GM23338 (cell line): ENCODE results near the gene COL4A1. TPM values are rescaled to one million over a fixed set of nuclear protein-coding genes. Genes with fewer than 3 reads are reported as not detected.

ENCODE experiments used
- ATAC-seq: fragments of 200-7000 bp; cut with Tn5 transposase; 3 replicates; pipeline ENCODE4 v1.9.1; 2020
- DNase-seq: peaks from one replicate; pipeline ENCODE4 v3.0.0-alpha.2; 2015; ENCODE audit warnings: low spot score
- H2AFZ ChIP-seq: fragments of 200-600 bp; sonication (generic); 2 replicates; pipeline ENCODE4 v1.8.0; 2016; ENCODE audit warnings: antibody characterized with exemption, mild to moderate bottlenecking, moderate library complexity
- H3F3A ChIP-seq: fragments of 200-600 bp; sonication (generic); replicated peaks from 2 replicates; pipeline ENCODE4 v1.8.0; 2017; ENCODE audit warnings: antibody characterized with exemption, mixed run types, low read depth
- H3K27ac ChIP-seq: fragments of 200-600 bp; sonication (generic); 2 replicates; pipeline ENCODE4 v1.6.1; 2016; ENCODE audit warnings: low read depth
- H3K27me3 ChIP-seq: fragments of 200-600 bp; sonication (generic); 2 replicates; pipeline ENCODE4 v1.8.0; 2016; ENCODE audit warnings: mild to moderate bottlenecking, mixed run types, moderate library complexity; ENCODE audit not compliant: insufficient read depth
- H3K36me3 ChIP-seq: fragments of 200-600 bp; sonication (generic); 2 replicates; pipeline ENCODE4 v1.8.0; 2016; ENCODE audit warnings: mild to moderate bottlenecking; ENCODE audit not compliant: insufficient read depth
- H3K4me1 ChIP-seq: fragments of 200-600 bp; sonication (generic); 2 replicates; pipeline ENCODE4 v1.8.0; 2016; ENCODE audit warnings: mild to moderate bottlenecking, moderate library complexity; ENCODE audit not compliant: insufficient read depth
- H3K4me2 ChIP-seq: fragments of 200-600 bp; sonication (generic); 2 replicates; pipeline ENCODE4 v1.7.1; 2017; ENCODE audit warnings: mixed run types
- H3K4me3 ChIP-seq: fragments of 200-600 bp; sonication (generic); 2 replicates; pipeline ENCODE4 v1.6.1; 2016; ENCODE audit warnings: mixed run types
- H3K79me2 ChIP-seq: fragments of 200-600 bp; sonication (generic); replicated peaks from 2 replicates; pipeline ENCODE4 v1.8.0; 2017; ENCODE audit warnings: mild to moderate bottlenecking; ENCODE audit not compliant: insufficient read depth
- H3K9me2 ChIP-seq: fragments of 200-600 bp; sonication (generic); 2 replicates; pipeline ENCODE4 v1.8.0; 2017; ENCODE audit not compliant: insufficient read depth
- H4K20me1 ChIP-seq: fragments of 200-600 bp; sonication (generic); replicated peaks from 2 replicates; pipeline ENCODE4 v1.8.0; 2017; ENCODE audit warnings: mild to moderate bottlenecking; ENCODE audit not compliant: insufficient read depth
- H3K27ac Mint-ChIP-seq: 2 replicates; pipeline ENCODE4 v1.8.0; 2020; ENCODE audit warnings: inconsistent platforms, mild to moderate bottlenecking, moderate library complexity, mixed read lengths
- H3K27me3 Mint-ChIP-seq: 3 replicates; pipeline ENCODE4 v1.8.0; 2022; ENCODE audit warnings: low read depth, mild to moderate bottlenecking, moderate library complexity, mixed read lengths, inconsistent platforms; ENCODE audit not compliant: insufficient read depth, poor library complexity
- H3K36me3 Mint-ChIP-seq: 3 replicates; pipeline ENCODE4 v1.8.0; 2021; ENCODE audit warnings: low read depth, mild to moderate bottlenecking, inconsistent platforms, moderate library complexity, mixed read lengths
- H3K4me1 Mint-ChIP-seq: 3 replicates; pipeline ENCODE4 v1.8.0; 2020; ENCODE audit warnings: mild to moderate bottlenecking, inconsistent platforms, mixed read lengths
- H3K4me3 Mint-ChIP-seq: 3 replicates; pipeline ENCODE4 v1.8.0; 2021; ENCODE audit warnings: moderate library complexity, mild to moderate bottlenecking, inconsistent platforms, mixed read lengths
- H3K9me3 Mint-ChIP-seq: 3 replicates; pipeline ENCODE4 v1.8.0; 2020; ENCODE audit warnings: moderate library complexity, mild to moderate bottlenecking, inconsistent platforms, mixed read lengths
- CREB1 ChIP-seq: fragments of 250-450 bp; sonication (Bioruptor Pico); IDR thresholded peaks from 2 replicates; pipeline ENCODE4 v1.5.0; 2020; ENCODE audit warnings: low read depth, mild to moderate bottlenecking, moderate library complexity
- EZH2 ChIP-seq: fragments of 200-600 bp; sonication (generic); IDR thresholded peaks from one replicate; pipeline ENCODE4 v1.8.0; 2017; ENCODE audit warnings: antibody characterized with exemption, mild to moderate bottlenecking, low read depth; ENCODE audit not compliant: unreplicated experiment
- EZH2phosphoT487 ChIP-seq: fragments of 200-600 bp; sonication (generic); IDR thresholded peaks from one replicate; pipeline ENCODE4 v1.8.1; 2018; ENCODE audit warnings: antibody characterized with exemption; ENCODE audit not compliant: unreplicated experiment
- JUNB ChIP-seq: IDR thresholded peaks from one replicate; pipeline ENCODE4 v1.6.1; 2016; ENCODE audit warnings: antibody characterized with exemption; ENCODE audit not compliant: unreplicated experiment
- NANOG ChIP-seq: IDR thresholded peaks from 2 replicates; pipeline ENCODE4 v1.6.1; 2016; ENCODE audit warnings: antibody characterized with exemption, borderline replicate concordance
- POLR2AphosphoS5 ChIP-seq: IDR thresholded peaks from 2 replicates; pipeline ENCODE4 v1.6.1; 2016; ENCODE audit warnings: antibody characterized with exemption, low read depth
- STAT1 ChIP-seq: IDR thresholded peaks from one replicate; pipeline ENCODE4 v1.6.1; 2016; ENCODE audit warnings: antibody characterized with exemption; ENCODE audit not compliant: unreplicated experiment
- ZNF114 ChIP-seq: fragments of 250-450 bp; sonication (Bioruptor Pico); IDR thresholded peaks from 2 replicates; pipeline ENCODE4 v1.5.0; 2020; ENCODE audit warnings: mild to moderate bottlenecking, moderate library complexity
- ZNF331 ChIP-seq: fragments of 250-450 bp; sonication (Bioruptor Pico); IDR thresholded peaks from 2 replicates; pipeline ENCODE4 v1.5.0; 2020; ENCODE audit warnings: low read depth, mild to moderate bottlenecking, moderate library complexity
- polyA plus RNA-seq: library from polyadenylated mRNA; unstranded; fragments of >200 nt; fragmentation: Nextera tagmentation; extraction: Ambion mirVana; gene quantifications from 2 replicates; pipeline ENCODE4 v1.2.1, GENCODE V29; 2016
- total RNA-seq: library from RNA; depleted of rRNA; stranded (reverse); fragments of >200 nt; shearing (Covaris generic); gene quantifications from 2 replicates; pipeline ENCODE4 v1.2.3, GENCODE V29; 2014
- TF ChIP-seq, protein P1 (sequence below), 2 experiments: fragments of 200-600 bp in 1 of 2; sonication (generic) in 1 of 2; conservative IDR thresholded peaks; 2 replicates each; pipeline versions ENCODE4 v1.5.1 to v1.6.1; 2016 to 2017; ENCODE audit warnings: antibody characterized with exemption in 2 of 2, low read depth in 2 of 2, mild to moderate bottlenecking in 2 of 2, moderate library complexity in 1 of 2
- TF ChIP-seq, protein P2 (sequence below): fragments of 250-450 bp; sonication (Bioruptor Pico); IDR thresholded peaks from 2 replicates; pipeline ENCODE4 v1.5.0; 2020; ENCODE audit warnings: mild to moderate bottlenecking, moderate library complexity
- TF ChIP-seq, protein P3 (sequence below): IDR thresholded peaks from one replicate; pipeline ENCODE4 v1.6.1; 2018; ENCODE audit warnings: antibody characterized with exemption; ENCODE audit not compliant: unreplicated experiment
- TF ChIP-seq, protein P4 (sequence below): IDR thresholded peaks from 2 replicates; pipeline ENCODE4 v1.6.1; 2016; ENCODE audit warnings: antibody characterized with exemption

The COL4A1 gene
- total and polyA plus RNA-seq, 2 experiments from 2014 or later = 39.1 to 110 TPM

DNA sequence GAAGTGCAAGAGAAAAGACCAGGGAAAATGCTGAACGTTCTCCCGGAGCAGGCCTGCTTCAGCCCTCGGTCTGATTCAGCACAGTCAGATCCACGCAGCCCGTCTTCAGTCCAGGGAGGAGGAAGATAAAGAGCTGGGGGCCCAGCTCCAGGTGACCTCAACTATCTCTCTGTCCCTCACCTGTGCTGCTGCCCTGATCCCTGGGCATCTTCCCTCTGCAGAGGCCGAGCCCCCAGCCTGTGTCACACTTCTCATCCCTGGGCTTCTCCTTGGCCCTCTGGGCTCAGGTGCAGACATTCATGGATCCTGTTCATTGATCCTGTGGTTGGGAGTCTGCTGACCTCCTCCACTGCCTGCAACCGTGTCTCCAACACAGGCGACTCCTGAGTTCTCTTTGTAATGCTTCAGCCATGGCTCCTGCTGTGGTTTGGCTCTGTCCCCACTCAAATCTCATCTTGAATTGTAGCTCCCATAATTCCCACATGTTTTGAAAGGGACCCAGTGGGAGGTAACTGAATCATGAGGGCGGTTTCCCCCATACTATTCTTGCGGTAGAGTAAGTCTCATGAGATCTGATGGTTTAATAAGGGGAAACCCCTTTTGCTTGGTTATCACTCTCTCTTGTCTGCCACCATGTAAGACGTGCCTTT, 28.0 kb upstream of the COL4A1 start:
- Mint-ChIP-seq H3K9me3 (no peaks in the 10 kb centered on the region), H3K4me1 (peaks cover 32% of the 10 kb centered on the region), H3K36me3 (peaks cover 14% of the 10 kb centered on the region), H3K27me3 (peaks cover 4% of the 10 kb centered on the region), H3K4me3 (no peak overlapping the region), H3K27ac (peak overlapping the region; percentile 5; the same call in 1 of the 2 replicates)
- no peaks in the 10 kb centered on the region; the same call in 1 of the 2 replicates for H3K36me3 ChIP-seq
- H3K9me2 ChIP-seq = peaks cover 2% of the 10 kb centered on the region; the same call in 1 of the 2 replicates
- H3K4me2 ChIP-seq = no peak overlapping the region
- H3K4me3 ChIP-seq = no peak overlapping the region
- no peak for DNase-seq
- H2AFZ ChIP-seq = no peak overlapping the region
- H3K79me2 ChIP-seq = peaks cover 48% of the 10 kb centered on the region
- H3F3A ChIP-seq = no peaks in the 10 kb centered on the region
- H3K27me3 ChIP-seq = no peaks in the 10 kb centered on the region
- H3K4me1 ChIP-seq = peaks cover 25% of the 10 kb centered on the region
- H3K27ac ChIP-seq = no peak overlapping the region
- peaks cover 7% of the 10 kb centered on the region for H4K20me1 ChIP-seq
- no peak for ATAC-seq
- TF ChIP-seq JUNB (no peak), EZH2phosphoT487 (no peak), POLR2AphosphoS5 (no peak), ZNF331 (no peak), EZH2 (no peak), ZNF114 (CRISPR knock-in tag) (no peak), CREB1 (CRISPR knock-in tag) (no peak), NANOG (no peak), STAT1 (no peak)
- TF ChIP-seq, protein P1, sequence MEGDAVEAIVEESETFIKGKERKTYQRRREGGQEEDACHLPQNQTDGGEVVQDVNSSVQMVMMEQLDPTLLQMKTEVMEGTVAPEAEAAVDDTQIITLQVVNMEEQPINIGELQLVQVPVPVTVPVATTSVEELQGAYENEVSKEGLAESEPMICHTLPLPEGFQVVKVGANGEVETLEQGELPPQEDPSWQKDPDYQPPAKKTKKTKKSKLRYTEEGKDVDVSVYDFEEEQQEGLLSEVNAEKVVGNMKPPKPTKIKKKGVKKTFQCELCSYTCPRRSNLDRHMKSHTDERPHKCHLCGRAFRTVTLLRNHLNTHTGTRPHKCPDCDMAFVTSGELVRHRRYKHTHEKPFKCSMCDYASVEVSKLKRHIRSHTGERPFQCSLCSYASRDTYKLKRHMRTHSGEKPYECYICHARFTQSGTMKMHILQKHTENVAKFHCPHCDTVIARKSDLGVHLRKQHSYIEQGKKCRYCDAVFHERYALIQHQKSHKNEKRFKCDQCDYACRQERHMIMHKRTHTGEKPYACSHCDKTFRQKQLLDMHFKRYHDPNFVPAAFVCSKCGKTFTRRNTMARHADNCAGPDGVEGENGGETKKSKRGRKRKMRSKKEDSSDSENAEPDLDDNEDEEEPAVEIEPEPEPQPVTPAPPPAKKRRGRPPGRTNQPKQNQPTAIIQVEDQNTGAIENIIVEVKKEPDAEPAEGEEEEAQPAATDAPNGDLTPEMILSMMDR (conservative IDR thresholded peaks at IDR 0.05; ENCODE audit: low read depth in 2 of 2) = no peak
- TF ChIP-seq, protein P2, sequence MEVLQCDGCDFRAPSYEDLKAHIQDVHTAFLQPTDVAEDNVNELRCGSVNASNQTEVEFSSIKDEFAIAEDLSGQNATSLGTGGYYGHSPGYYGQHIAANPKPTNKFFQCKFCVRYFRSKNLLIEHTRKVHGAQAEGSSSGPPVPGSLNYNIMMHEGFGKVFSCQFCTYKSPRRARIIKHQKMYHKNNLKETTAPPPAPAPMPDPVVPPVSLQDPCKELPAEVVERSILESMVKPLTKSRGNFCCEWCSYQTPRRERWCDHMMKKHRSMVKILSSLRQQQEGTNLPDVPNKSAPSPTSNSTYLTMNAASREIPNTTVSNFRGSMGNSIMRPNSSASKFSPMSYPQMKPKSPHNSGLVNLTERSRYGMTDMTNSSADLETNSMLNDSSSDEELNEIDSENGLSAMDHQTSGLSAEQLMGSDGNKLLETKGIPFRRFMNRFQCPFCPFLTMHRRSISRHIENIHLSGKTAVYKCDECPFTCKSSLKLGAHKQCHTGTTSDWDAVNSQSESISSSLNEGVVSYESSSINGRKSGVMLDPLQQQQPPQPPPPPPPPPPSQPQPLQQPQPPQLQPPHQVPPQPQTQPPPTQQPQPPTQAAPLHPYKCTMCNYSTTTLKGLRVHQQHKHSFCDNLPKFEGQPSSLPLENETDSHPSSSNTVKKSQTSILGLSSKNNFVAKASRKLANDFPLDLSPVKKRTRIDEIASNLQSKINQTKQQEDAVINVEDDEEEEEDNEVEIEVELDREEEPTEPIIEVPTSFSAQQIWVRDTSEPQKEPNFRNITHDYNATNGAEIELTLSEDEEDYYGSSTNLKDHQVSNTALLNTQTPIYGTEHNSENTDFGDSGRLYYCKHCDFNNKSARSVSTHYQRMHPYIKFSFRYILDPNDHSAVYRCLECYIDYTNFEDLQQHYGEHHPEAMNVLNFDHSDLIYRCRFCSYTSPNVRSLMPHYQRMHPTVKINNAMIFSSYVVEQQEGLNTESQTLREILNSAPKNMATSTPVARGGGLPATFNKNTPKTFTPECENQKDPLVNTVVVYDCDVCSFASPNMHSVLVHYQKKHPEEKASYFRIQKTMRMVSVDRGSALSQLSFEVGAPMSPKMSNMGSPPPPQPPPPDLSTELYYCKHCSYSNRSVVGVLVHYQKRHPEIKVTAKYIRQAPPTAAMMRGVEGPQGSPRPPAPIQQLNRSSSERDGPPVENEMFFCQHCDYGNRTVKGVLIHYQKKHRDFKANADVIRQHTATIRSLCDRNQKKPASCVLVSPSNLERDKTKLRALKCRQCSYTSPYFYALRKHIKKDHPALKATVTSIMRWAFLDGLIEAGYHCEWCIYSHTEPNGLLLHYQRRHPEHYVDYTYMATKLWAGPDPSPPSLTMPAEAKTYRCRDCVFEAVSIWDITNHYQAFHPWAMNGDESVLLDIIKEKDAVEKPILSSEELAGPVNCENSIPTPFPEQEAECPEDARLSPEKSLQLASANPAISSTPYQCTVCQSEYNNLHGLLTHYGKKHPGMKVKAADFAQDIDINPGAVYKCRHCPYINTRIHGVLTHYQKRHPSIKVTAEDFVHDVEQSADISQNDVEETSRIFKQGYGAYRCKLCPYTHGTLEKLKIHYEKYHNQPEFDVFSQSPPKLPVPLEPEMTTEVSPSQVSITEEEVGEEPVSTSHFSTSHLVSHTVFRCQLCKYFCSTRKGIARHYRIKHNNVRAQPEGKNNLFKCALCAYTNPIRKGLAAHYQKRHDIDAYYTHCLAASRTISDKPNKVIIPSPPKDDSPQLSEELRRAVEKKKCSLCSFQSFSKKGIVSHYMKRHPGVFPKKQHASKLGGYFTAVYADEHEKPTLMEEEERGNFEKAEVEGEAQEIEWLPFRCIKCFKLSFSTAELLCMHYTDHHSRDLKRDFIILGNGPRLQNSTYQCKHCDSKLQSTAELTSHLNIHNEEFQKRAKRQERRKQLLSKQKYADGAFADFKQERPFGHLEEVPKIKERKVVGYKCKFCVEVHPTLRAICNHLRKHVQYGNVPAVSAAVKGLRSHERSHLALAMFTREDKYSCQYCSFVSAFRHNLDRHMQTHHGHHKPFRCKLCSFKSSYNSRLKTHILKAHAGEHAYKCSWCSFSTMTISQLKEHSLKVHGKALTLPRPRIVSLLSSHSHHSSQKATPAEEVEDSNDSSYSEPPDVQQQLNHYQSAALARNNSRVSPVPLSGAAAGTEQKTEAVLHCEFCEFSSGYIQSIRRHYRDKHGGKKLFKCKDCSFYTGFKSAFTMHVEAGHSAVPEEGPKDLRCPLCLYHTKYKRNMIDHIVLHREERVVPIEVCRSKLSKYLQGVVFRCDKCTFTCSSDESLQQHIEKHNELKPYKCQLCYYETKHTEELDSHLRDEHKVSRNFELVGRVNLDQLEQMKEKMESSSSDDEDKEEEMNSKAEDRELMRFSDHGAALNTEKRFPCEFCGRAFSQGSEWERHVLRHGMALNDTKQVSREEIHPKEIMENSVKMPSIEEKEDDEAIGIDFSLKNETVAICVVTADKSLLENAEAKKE = no peak
- TF ChIP-seq, protein P3, sequence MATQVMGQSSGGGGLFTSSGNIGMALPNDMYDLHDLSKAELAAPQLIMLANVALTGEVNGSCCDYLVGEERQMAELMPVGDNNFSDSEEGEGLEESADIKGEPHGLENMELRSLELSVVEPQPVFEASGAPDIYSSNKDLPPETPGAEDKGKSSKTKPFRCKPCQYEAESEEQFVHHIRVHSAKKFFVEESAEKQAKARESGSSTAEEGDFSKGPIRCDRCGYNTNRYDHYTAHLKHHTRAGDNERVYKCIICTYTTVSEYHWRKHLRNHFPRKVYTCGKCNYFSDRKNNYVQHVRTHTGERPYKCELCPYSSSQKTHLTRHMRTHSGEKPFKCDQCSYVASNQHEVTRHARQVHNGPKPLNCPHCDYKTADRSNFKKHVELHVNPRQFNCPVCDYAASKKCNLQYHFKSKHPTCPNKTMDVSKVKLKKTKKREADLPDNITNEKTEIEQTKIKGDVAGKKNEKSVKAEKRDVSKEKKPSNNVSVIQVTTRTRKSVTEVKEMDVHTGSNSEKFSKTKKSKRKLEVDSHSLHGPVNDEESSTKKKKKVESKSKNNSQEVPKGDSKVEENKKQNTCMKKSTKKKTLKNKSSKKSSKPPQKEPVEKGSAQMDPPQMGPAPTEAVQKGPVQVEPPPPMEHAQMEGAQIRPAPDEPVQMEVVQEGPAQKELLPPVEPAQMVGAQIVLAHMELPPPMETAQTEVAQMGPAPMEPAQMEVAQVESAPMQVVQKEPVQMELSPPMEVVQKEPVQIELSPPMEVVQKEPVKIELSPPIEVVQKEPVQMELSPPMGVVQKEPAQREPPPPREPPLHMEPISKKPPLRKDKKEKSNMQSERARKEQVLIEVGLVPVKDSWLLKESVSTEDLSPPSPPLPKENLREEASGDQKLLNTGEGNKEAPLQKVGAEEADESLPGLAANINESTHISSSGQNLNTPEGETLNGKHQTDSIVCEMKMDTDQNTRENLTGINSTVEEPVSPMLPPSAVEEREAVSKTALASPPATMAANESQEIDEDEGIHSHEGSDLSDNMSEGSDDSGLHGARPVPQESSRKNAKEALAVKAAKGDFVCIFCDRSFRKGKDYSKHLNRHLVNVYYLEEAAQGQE = no peak
- TF ChIP-seq, protein P4, sequence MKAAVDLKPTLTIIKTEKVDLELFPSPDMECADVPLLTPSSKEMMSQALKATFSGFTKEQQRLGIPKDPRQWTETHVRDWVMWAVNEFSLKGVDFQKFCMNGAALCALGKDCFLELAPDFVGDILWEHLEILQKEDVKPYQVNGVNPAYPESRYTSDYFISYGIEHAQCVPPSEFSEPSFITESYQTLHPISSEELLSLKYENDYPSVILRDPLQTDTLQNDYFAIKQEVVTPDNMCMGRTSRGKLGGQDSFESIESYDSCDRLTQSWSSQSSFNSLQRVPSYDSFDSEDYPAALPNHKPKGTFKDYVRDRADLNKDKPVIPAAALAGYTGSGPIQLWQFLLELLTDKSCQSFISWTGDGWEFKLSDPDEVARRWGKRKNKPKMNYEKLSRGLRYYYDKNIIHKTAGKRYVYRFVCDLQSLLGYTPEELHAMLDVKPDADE = no peak
